GM12891 (cell line): ENCODE data around the gene CDK14.
A peak's percentile ranks its signal among the peaks of the same experiment; 100 is the strongest.

Experiments used
- DNase-seq: peaks from one replicate; pipeline ENCODE4 v3.0.0; 2011; ENCODE audit warnings: low spot score; ENCODE audit not compliant: insufficient read length
- FAIRE-seq: peaks from 2 replicates; lab custom pipeline; 2011; peaks lifted over from hg19 to GRCh38; lab: Jason Lieb, UNC
- PAX5 ChIP-seq: IDR thresholded peaks from 2 replicates; pipeline ENCODE4 v1.6.1; 2011; ENCODE audit warnings: low read length, moderate library complexity, mild to moderate bottlenecking; ENCODE audit not compliant: insufficient read depth, severe bottlenecking
- POLR2A ChIP-seq: IDR thresholded peaks from 2 replicates; pipeline ENCODE4 v1.6.1; 2011; ENCODE audit warnings: low read depth, low read length, control low read depth
- POLR2AphosphoS5 ChIP-seq: IDR thresholded peaks from 2 replicates; pipeline ENCODE4 v1.6.1; 2011; ENCODE audit warnings: low read depth, low read length, control low read depth
- POU2F2 ChIP-seq: IDR thresholded peaks from 2 replicates; pipeline ENCODE4 v1.6.1; 2011; ENCODE audit warnings: low read depth, mild to moderate bottlenecking, control low read depth, low read length, moderate library complexity
- SPI1 ChIP-seq: IDR thresholded peaks from 2 replicates; pipeline ENCODE4 v1.6.1; 2011; ENCODE audit warnings: low read depth, low read length, control low read depth
- TAF1 ChIP-seq: IDR thresholded peaks from 2 replicates; pipeline ENCODE4 v1.6.1; 2011; ENCODE audit warnings: low read depth, low read length, control low read depth

Gene CDK14

GRCh38 chr7:91142743-91143142 is 546.6 kb downstream of the CDK14 start:
- TF ChIP-seq POLR2AphosphoS5 (no peak), POLR2A (no peak), SPI1 (no peak), POU2F2 (no peak), PAX5 (no peak), TAF1 (no peak)
- no peak for DNase-seq
- no peak for FAIRE-seq

DNA sequence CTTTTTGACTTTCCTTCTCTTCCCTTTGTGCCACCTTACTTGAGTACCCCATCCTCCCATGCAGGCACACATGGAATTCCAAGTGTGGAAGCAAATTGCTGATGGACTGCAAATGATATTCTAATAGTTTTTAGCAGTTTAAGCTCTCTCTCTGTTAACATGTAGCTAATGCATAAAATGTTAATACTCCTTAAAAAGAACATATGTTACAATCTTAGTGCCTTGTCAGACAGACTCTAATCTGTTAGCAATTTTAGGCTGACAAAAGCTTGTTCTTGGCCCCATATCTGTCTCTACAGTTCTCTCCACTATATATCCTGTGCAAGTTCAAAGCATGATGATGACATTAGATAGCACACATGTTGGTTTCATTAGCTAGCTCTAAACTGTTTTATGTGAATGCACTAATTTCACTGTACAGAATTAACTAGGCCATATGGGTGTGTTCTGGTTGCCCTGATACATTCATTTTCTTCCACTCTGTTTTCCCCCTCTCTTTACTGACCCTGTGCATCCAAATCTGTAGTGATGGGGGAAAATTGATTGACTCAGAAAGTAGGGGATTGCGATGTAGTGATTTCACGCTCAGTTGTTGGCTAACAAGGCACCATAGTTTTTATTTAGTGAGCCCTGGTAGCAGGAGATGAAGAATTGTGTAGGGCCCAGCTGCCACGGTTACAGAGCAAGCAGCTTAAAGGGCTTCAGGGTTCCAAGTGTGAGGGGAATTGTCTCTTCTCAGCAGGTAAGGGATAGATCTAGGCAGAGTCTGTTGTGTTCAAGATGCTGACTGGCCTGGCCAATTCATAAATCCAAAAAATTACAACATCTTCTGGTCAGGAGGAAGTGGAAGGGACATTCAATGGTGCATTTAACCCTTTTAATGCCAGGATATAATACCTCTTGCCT is 553.5 kb downstream of the CDK14 start:
- DNase-seq = no peak
- no peak for FAIRE-seq
- no peak for TF ChIP-seq POU2F2

DNA sequence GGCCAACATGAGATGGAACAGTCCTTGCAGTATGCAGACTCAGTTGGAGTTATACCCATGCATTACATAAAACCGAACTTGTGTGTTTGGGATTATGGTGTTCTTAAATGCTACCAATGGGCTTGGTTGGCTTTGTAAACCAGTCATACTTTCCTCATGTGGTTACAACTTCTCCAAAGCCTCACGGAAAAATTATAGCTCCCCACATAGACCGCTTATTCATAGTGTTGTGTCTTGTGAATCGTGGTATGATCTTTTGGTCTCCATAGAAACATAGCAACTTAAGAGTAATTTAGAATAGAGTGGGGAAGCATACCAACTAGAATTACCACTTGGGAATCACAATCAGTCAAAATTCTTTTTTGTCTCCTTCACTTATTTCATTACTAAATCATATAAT is 555.8 kb downstream of the CDK14 start:
- DNase-seq = no peak
- no peak for FAIRE-seq
- TF ChIP-seq POU2F2 (no peak), POLR2A (no peak), TAF1 (no peak)

GRCh38 chr7:91156316-91157185 is 560.4 kb downstream of the CDK14 start:
- FAIRE-seq (no peak), DNase-seq (no peak)
- TF ChIP-seq TAF1 (no peak), POU2F2 (no peak), PAX5 (no peak), POLR2A (no peak), POLR2AphosphoS5 (no peak), SPI1 (no peak)

GRCh38 chr7:91157579-91158320 is 561.6 kb downstream of the CDK14 start:
- no peak for TF ChIP-seq PAX5
- FAIRE-seq = no peak

GRCh38 chr7:91162436-91162835 is 566.3 kb downstream of the CDK14 start:
- DNase-seq (no peak), FAIRE-seq (no peak)
- no peak for TF ChIP-seq SPI1
- TF ChIP-seq POLR2AphosphoS5 = no peak
- TF ChIP-seq TAF1 = no peak
- TF ChIP-seq PAX5 = no peak
- TF ChIP-seq POU2F2 = no peak
- no peak for TF ChIP-seq POLR2A

More at GRCh38 chr7:91157579-91158320, 561.6 kb downstream of the CDK14 start:
- DNase-seq = no peak

DNA sequence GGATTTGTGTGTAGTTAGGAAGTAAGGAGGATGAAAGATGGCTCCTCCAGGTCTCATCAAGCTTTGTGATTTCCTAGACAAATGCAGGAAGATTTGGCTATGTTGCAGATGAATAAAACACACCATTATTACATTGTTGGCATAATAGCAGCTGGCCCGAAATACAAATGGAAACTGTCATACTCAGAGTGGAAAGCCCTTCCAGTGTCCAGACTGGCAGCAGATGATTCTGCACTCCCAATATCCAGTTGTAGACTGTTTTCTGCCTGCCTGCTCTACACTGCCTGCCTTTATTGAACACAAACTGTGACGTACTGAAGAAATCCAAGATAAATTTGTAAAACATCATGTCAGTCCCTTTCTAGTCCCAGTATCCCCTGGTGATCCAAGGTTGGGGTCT is 568.4 kb downstream of the CDK14 start:
- no peak for FAIRE-seq
- TF ChIP-seq POLR2AphosphoS5 (no peak), SPI1 (no peak), POU2F2 (no peak), PAX5 (no peak), TAF1 (no peak), POLR2A (no peak)
- DNase-seq = no peak

- no peak for TF ChIP-seq TAF1
- TF ChIP-seq SPI1 = peak; percentile 15; the same call in 1 of the 2 replicates
- TF ChIP-seq POLR2A = no peak
- DNase-seq (peak; percentile 13), FAIRE-seq (peak; percentile 72)
Measured at GRCh38 chr7:91165006-91165845, 569.1 kb downstream of the CDK14 start.

DNA sequence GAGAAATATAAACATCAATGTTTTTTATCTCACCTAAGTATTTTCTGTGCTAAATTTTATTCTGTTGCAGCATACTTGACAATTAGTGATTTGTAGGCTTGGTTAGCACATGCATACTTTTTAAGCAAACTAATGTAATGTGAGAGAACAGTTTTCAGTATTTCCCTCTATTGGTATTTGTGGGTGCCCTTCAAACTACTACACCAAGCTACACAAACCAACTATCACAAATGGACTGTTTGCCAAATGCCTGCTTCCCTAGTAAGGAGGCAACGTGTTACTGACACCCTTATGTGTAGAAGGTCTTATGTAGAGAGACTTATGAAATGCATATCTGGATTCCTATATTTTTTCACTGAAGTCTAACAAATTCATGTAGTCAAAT is 569.7 kb downstream of the CDK14 start:
- FAIRE-seq (peak; percentile 54), DNase-seq (no peak)
- TF ChIP-seq SPI1 (no peak), POLR2AphosphoS5 (no peak), TAF1 (no peak), POLR2A (no peak), PAX5 (no peak), POU2F2 (no peak)
